Subcutaneous abdominal adipose tissue (tissue), 5 donors: Measurements from ENCODE around the gene PCNX3.

Source experiments
- H3K27ac ChIP-seq: one replicate; pipeline ENCODE4 v1.7.0; 2013; ENCODE audit warnings: low read depth, mild to moderate bottlenecking, inconsistent platforms, low read length, moderate library complexity
- H3K27me3 ChIP-seq, 5 donors: one replicate each; pipeline ENCODE4 v1.7.0; 2013; ENCODE audit warnings: low read length in 5 of 5, inconsistent platforms in 1 of 5; ENCODE audit not compliant: control insufficient read depth in 5 of 5, insufficient read depth in 4 of 5
- H3K36me3 ChIP-seq, 5 donors: one replicate each; pipeline ENCODE4 v1.7.0; 2013; ENCODE audit warnings: low read length in 5 of 5; ENCODE audit not compliant: control insufficient read depth in 5 of 5, insufficient read depth in 5 of 5
- H3K4me1 ChIP-seq, 5 donors: one replicate each; pipeline ENCODE4 v1.7.0; 2013; ENCODE audit warnings: low read length in 5 of 5, mild to moderate bottlenecking in 3 of 5, moderate library complexity in 1 of 5; ENCODE audit not compliant: control insufficient read depth in 5 of 5, insufficient read depth in 5 of 5
- H3K4me3 ChIP-seq, 5 donors: one replicate each; pipeline ENCODE4 v1.7.0; 2013; ENCODE audit warnings: low read length in 5 of 5, low read depth in 1 of 5
- H3K9ac ChIP-seq, 5 donors: one replicate each; pipeline ENCODE4 v1.7.0; 2013; ENCODE audit warnings: low read length in 5 of 5, mild to moderate bottlenecking in 4 of 5, moderate library complexity in 3 of 5
- H3K9me3 ChIP-seq, 5 donors: one replicate each; pipeline ENCODE4 v1.7.0; 2013; ENCODE audit warnings: low read length in 5 of 5; ENCODE audit not compliant: control insufficient read depth in 5 of 5
- donor health status: healthy.
- donor health status: healthy.
- donor health status: healthy.
- donor health status: healthy.
- donor health status: healthy.

Gene PCNX3

GRCh38 chr11:65645710-65646109 lies 30.1 kb downstream of the PCNX3 start:
- Histone ChIP-seq H3K4me1 (peaks cover 0 to 25% (median 12%) of the 10 kb centered on the region in 5 donors), H3K4me3 (no peak overlapping the region), H3K27me3 (no peaks in the 10 kb centered on the region), H3K27ac (no peak overlapping the region), H3K9me3 (no peaks in the 10 kb centered on the region), H3K9ac (no peak overlapping the region), H3K36me3 (peaks cover 0 to 92% (median 66%) of the 10 kb centered on the region in 5 donors)

- H3K27ac ChIP-seq: no peak overlapping the region
Observed at GRCh38 chr11:65646288-65646957, 30.8 kb downstream of the PCNX3 start.

GRCh38 chr11:65646958-65647701 lies 31.6 kb downstream of the PCNX3 start:
- H3K27ac ChIP-seq: no peak overlapping the region
- peaks cover 8 to 25% (median 13%) of the 10 kb centered on the region in 5 donors for H3K4me1 ChIP-seq
- no peak overlapping the region for H3K9ac ChIP-seq
- no peaks in the 10 kb centered on the region for H3K27me3 ChIP-seq
- H3K36me3 ChIP-seq: peaks cover 0 to 88% (median 66%) of the 10 kb centered on the region in 5 donors
- H3K4me3 ChIP-seq: no peak overlapping the region
- no peaks in the 10 kb centered on the region for H3K9me3 ChIP-seq

More at GRCh38 chr11:65646288-65646957, 30.8 kb downstream of the PCNX3 start:
- Histone ChIP-seq H3K9me3 (no peaks in the 10 kb centered on the region), H3K36me3 (peaks cover 0 to 92% (median 70%) of the 10 kb centered on the region in 5 donors), H3K27me3 (no peaks in the 10 kb centered on the region), H3K4me1 (peaks cover 2 to 25% (median 11%) of the 10 kb centered on the region in 5 donors), H3K9ac (no peak overlapping the region), H3K4me3 (no peak overlapping the region)

- Histone ChIP-seq H3K4me1 (peaks cover 17 to 40% (median 27%) of the 10 kb centered on the region in 5 donors), H3K36me3 (peaks cover 0 to 71% (median 55%) of the 10 kb centered on the region in 5 donors), H3K9me3 (no peaks in the 10 kb centered on the region), H3K4me3 (no peak overlapping the region), H3K9ac (no peak overlapping the region), H3K27ac (no peak overlapping the region), H3K27me3 (no peaks in the 10 kb centered on the region)
Observed at GRCh38 chr11:65648997-65649493, 33.5 kb downstream of the PCNX3 start.

- no peaks in the 10 kb centered on the region for H3K27me3 ChIP-seq
- peak overlapping the region in 2 of 5 donors; percentile 24 to 25 for H3K9ac ChIP-seq
- H3K4me3 ChIP-seq: no peak overlapping the region
- peaks cover 0 to 74% (median 53%) of the 10 kb centered on the region in 5 donors for H3K36me3 ChIP-seq
- no peak overlapping the region for H3K27ac ChIP-seq
- no peaks in the 10 kb centered on the region for H3K9me3 ChIP-seq
- peaks cover 17 to 43% (median 33%) of the 10 kb centered on the region in 5 donors for H3K4me1 ChIP-seq
Observed at GRCh38 chr11:65649656-65650546, 34.3 kb downstream of the PCNX3 start.

GRCh38 chr11:65650547-65651338 lies 35.2 kb downstream of the PCNX3 start:
- peaks cover 17 to 43% (median 35%) of the 10 kb centered on the region in 5 donors for H3K4me1 ChIP-seq
- H3K27ac ChIP-seq: peak overlapping the region; percentile 94
- no peaks in the 10 kb centered on the region for H3K9me3 ChIP-seq
- H3K9ac ChIP-seq: peak overlapping the region in 1 of 5 donors; percentile 24
- no peaks in the 10 kb centered on the region for H3K27me3 ChIP-seq
- peaks cover 0 to 74% (median 53%) of the 10 kb centered on the region in 5 donors for H3K36me3 ChIP-seq
- no peak overlapping the region for H3K4me3 ChIP-seq

GRCh38 chr11:65651339-65651588 lies 35.7 kb downstream of the PCNX3 start:
- Histone ChIP-seq H3K27ac (peak overlapping the region; percentile 94), H3K9ac (peak overlapping the region in 1 of 5 donors; percentile 39), H3K36me3 (peaks cover 0 to 74% (median 53%) of the 10 kb centered on the region in 5 donors), H3K9me3 (no peaks in the 10 kb centered on the region), H3K4me3 (no peak overlapping the region), H3K4me1 (peaks cover 17 to 43% (median 35%) of the 10 kb centered on the region in 5 donors), H3K27me3 (no peaks in the 10 kb centered on the region)

- no peaks in the 10 kb centered on the region for H3K27me3 ChIP-seq
- peak overlapping the region; percentile 39 to 72 (median 59) for H3K9ac ChIP-seq
- no peaks in the 10 kb centered on the region for H3K9me3 ChIP-seq
- peaks cover 17 to 43% (median 35%) of the 10 kb centered on the region in 5 donors for H3K4me1 ChIP-seq
- peak overlapping the region; percentile 94 for H3K27ac ChIP-seq
- H3K4me3 ChIP-seq: peak overlapping the region; percentile 59 to 73 (median 69)
- H3K36me3 ChIP-seq: peaks cover 0 to 74% (median 54%) of the 10 kb centered on the region in 5 donors
Observed at GRCh38 chr11:65651589-65652510, 36.3 kb downstream of the PCNX3 start.
